H1 (cell line): ENCODE measurements around the gene XRRA1. TPM values are rescaled to one million over a fixed set of nuclear protein-coding genes. Genes with fewer than 3 reads are reported as not detected.

Experiments
- CTCF ChIA-PET: fragments of 300-600 bp; sonication (Branson Sonifier 250); formaldehyde crosslinking; loops from one replicate; lab custom pipeline; 2021; ENCODE audit not compliant: partially characterized antibody; lab: Charles Lee
- POLR2A ChIA-PET: fragments of 300-600 bp; sonication (Branson Sonifier 250); formaldehyde crosslinking; loops from one replicate; lab custom pipeline; 2021; ENCODE audit warnings: inconsistent platforms; ENCODE audit not compliant: partially characterized antibody; lab: Charles Lee
- DNase-seq, 2 experiments: peaks; one replicate each; pipeline versions ENCODE4 v3.0.0 to v3.0.0-alpha.2; 2010 to 2022; ENCODE audit warnings: low spot score in 2 of 2, low read depth in 1 of 2, mixed read lengths in 1 of 2
- FAIRE-seq: peaks from 2 replicates; lab custom pipeline; 2011; peaks lifted over from hg19 to GRCh38; lab: Jason Lieb, UNC
- H2AFZ ChIP-seq: 2 replicates; pipeline ENCODE4 v1.8.1; 2012; ENCODE audit warnings: low read length, inconsistent platforms
- H2AK5ac ChIP-seq: 2 replicates; pipeline ENCODE4 v1.6.1; 2013; ENCODE audit warnings: low read depth, low read length
- H2BK120ac ChIP-seq: replicated peaks from 2 replicates; pipeline ENCODE3; 2013; ENCODE audit warnings: low read depth, low read length, inconsistent platforms
- H2BK12ac ChIP-seq: 2 replicates; pipeline ENCODE4 v1.6.1; 2013; ENCODE audit warnings: low read depth, low read length
- H2BK15ac ChIP-seq: 2 replicates; pipeline ENCODE4 v1.6.1; 2013; ENCODE audit warnings: low read length
- H2BK20ac ChIP-seq: 2 replicates; pipeline ENCODE4 v1.6.1; 2013; ENCODE audit warnings: low read length
- H2BK5ac ChIP-seq: 2 replicates; pipeline ENCODE4 v1.6.1; 2013; ENCODE audit warnings: low read depth, low read length
- H3K14ac ChIP-seq: 2 replicates; pipeline ENCODE4 v1.6.1; 2013; ENCODE audit warnings: inconsistent platforms; ENCODE audit not compliant: insufficient read length
- H3K18ac ChIP-seq: 2 replicates; pipeline ENCODE4 v1.6.1; 2013; ENCODE audit warnings: low read length; ENCODE audit errors: extremely low read depth
- H3K23ac ChIP-seq: 2 replicates; pipeline ENCODE4 v1.6.1; 2013; ENCODE audit warnings: inconsistent platforms; ENCODE audit not compliant: insufficient read length
- H3K23me2 ChIP-seq: 2 replicates; pipeline ENCODE4 v1.6.1; 2013; ENCODE audit warnings: low read depth, low read length
- H3K27ac ChIP-seq: 2 replicates; pipeline ENCODE4 v1.6.1; 2011; ENCODE audit warnings: low read depth, low read length, inconsistent platforms
- H3K27me3 ChIP-seq, 4 experiments: replicated peaks in 1 of 4; 1 replicate in 1 of 4; 2 replicates in 3 of 4; pipeline versions ENCODE4 v1.6.1 to v1.8.1; 2011 to 2013; ENCODE audit warnings: low read length in 3 of 4, mild to moderate bottlenecking in 3 of 4, inconsistent platforms in 2 of 4, mixed read lengths in 2 of 4, moderate library complexity in 1 of 4; ENCODE audit not compliant: control insufficient read depth in 3 of 4, insufficient read depth in 3 of 4; ENCODE audit errors: extremely low read depth in 1 of 4
- H3K36me3 ChIP-seq, 4 experiments: 2 replicates each; pipeline versions ENCODE4 v1.6.1 to v1.8.1; 2011 to 2013; ENCODE audit warnings: mild to moderate bottlenecking in 4 of 4, low read length in 3 of 4, moderate library complexity in 2 of 4, control low read depth in 1 of 4, inconsistent platforms in 1 of 4; ENCODE audit not compliant: insufficient read depth in 4 of 4, control insufficient read depth in 2 of 4
- H3K4ac ChIP-seq: replicated peaks from 2 replicates; pipeline ENCODE3; 2013; ENCODE audit warnings: low read length, low read depth, mixed read lengths, inconsistent platforms; ENCODE audit not compliant: insufficient read length
- H3K4me1 ChIP-seq, 4 experiments: replicated peaks in 1 of 4; 1 replicate in 1 of 4; 2 replicates in 3 of 4; pipeline versions ENCODE4 v1.6.1 to v1.8.1; 2011 to 2013; ENCODE audit warnings: low read length in 3 of 4, inconsistent platforms in 2 of 4, mixed read lengths in 1 of 4; ENCODE audit not compliant: insufficient read depth in 4 of 4, control insufficient read depth in 3 of 4
- H3K4me2 ChIP-seq, 2 experiments: 2 replicates each; pipeline versions ENCODE4 v1.6.1 to v1.8.1; 2011 to 2013; ENCODE audit warnings: low read depth in 2 of 2, low read length in 2 of 2, control low read depth in 1 of 2, inconsistent platforms in 1 of 2, mild to moderate bottlenecking in 1 of 2; ENCODE audit not compliant: insufficient read depth in 1 of 2
- H3K4me3 ChIP-seq, 4 experiments: fragments of 200-600, 300-600 bp in 1 of 4; sonication (generic), shearing (Covaris generic), sonication (Bioruptor Twin) in 1 of 4; 2 replicates each; pipeline versions ENCODE4 v1.5.1 to v1.8.1; 2011 to 2016; ENCODE audit warnings: low read length in 4 of 4, low read depth in 3 of 4, control low read depth in 2 of 4, inconsistent platforms in 2 of 4, mild to moderate bottlenecking in 2 of 4, mixed read lengths in 1 of 4, moderate library complexity in 1 of 4; ENCODE audit not compliant: insufficient read depth in 2 of 4; ENCODE audit errors: extremely low read depth in 1 of 4
- H3K56ac ChIP-seq: replicated peaks from 2 replicates; pipeline ENCODE3; 2013; ENCODE audit warnings: low read depth, mild to moderate bottlenecking, mixed read lengths, low read length, inconsistent platforms; ENCODE audit not compliant: insufficient read length
- H3K79me1 ChIP-seq: 2 replicates; pipeline ENCODE4 v1.6.1; 2013; ENCODE audit warnings: low read depth, low read length, control low read depth
- H3K79me2 ChIP-seq, 2 experiments: 2 replicates each; pipeline versions ENCODE4 v1.6.1 to v1.8.1; 2012 to 2013; ENCODE audit warnings: low read length in 2 of 2, mild to moderate bottlenecking in 2 of 2, inconsistent platforms in 1 of 2; ENCODE audit not compliant: insufficient read depth in 2 of 2, control insufficient read depth in 1 of 2
- H3K9ac ChIP-seq, 4 experiments: replicated peaks in 1 of 4; 1 replicate in 1 of 4; 2 replicates in 3 of 4; pipeline versions ENCODE4 v1.6.1 to v1.8.1; 2011 to 2013; ENCODE audit warnings: low read depth in 3 of 4, low read length in 3 of 4, control low read depth in 2 of 4, mild to moderate bottlenecking in 2 of 4, moderate library complexity in 2 of 4, inconsistent platforms in 1 of 4; ENCODE audit errors: extremely low read depth in 1 of 4
- H3K9me3 ChIP-seq, 2 experiments: 2 replicates each; pipeline versions ENCODE4 v1.6.1 to v1.8.1; 2012 to 2013; ENCODE audit warnings: mild to moderate bottlenecking in 2 of 2, moderate library complexity in 2 of 2, control low read depth in 1 of 2, inconsistent platforms in 1 of 2, low read depth in 1 of 2, low read length in 1 of 2, mixed read lengths in 1 of 2; ENCODE audit not compliant: insufficient read depth in 2 of 2
- H4K20me1 ChIP-seq, 2 experiments: replicated peaks in 1 of 2; 2 replicates each; pipeline versions ENCODE3 to v1.8.1; 2011 to 2013; ENCODE audit warnings: inconsistent platforms in 2 of 2, low read length in 2 of 2, mild to moderate bottlenecking in 1 of 2; ENCODE audit not compliant: insufficient read depth in 2 of 2, control insufficient read depth in 1 of 2
- H4K5ac ChIP-seq: 2 replicates; pipeline ENCODE4 v1.6.1; 2013; ENCODE audit warnings: low read length, low read depth, mixed read lengths, inconsistent platforms; ENCODE audit not compliant: insufficient read length
- H4K8ac ChIP-seq: 2 replicates; pipeline ENCODE4 v1.8.0; 2013; ENCODE audit warnings: mild to moderate bottlenecking, moderate library complexity, low read length, inconsistent platforms; ENCODE audit not compliant: insufficient read depth; ENCODE audit errors: extremely low read depth
- H4K91ac ChIP-seq: replicated peaks from 2 replicates; pipeline ENCODE3; 2013; ENCODE audit warnings: low read length, mixed read lengths, inconsistent platforms; ENCODE audit not compliant: insufficient read length
- BCL11A ChIP-seq, 2 experiments: IDR thresholded peaks; one replicate each; pipeline ENCODE4 v1.6.1; 2011; ENCODE audit warnings: low read depth in 2 of 2, low read length in 2 of 2, mild to moderate bottlenecking in 2 of 2
- GTF2F1 ChIP-seq: IDR thresholded peaks from 2 replicates; pipeline ENCODE4 v1.6.1; 2012; ENCODE audit warnings: low read depth, low read length, improper control_type of control experiment, borderline replicate concordance
- MAFK ChIP-seq: IDR thresholded peaks from 2 replicates; pipeline ENCODE4 v1.6.1; 2012; ENCODE audit warnings: low read depth, mild to moderate bottlenecking, improper control_type of control experiment, low read length
- NRF1 ChIP-seq: IDR thresholded peaks from 2 replicates; pipeline ENCODE4 v1.6.1; 2011; ENCODE audit warnings: mild to moderate bottlenecking, low read depth, low read length, improper control_type of control experiment
- POLR2A ChIP-seq, 2 experiments: IDR thresholded peaks; 1 replicate in 1 of 2; 2 replicates in 1 of 2; pipeline ENCODE4 v1.6.1; 2011; ENCODE audit warnings: low read depth in 2 of 2, low read length in 2 of 2, mild to moderate bottlenecking in 2 of 2; ENCODE audit errors: control extremely low read depth in 1 of 2
- RAD21 ChIP-seq, 2 experiments: IDR thresholded peaks in 1 of 2; conservative IDR thresholded peaks in 1 of 2; 2 replicates each; pipeline ENCODE4 v1.6.1; 2011; ENCODE audit warnings: low read depth in 2 of 2, low read length in 2 of 2, improper control_type of control experiment in 1 of 2, inconsistent platforms in 1 of 2, mild to moderate bottlenecking in 1 of 2, moderate library complexity in 1 of 2
- SIRT6 ChIP-seq: IDR thresholded peaks from one replicate; pipeline ENCODE4 v1.7.1; 2012; ENCODE audit warnings: low read length, inconsistent platforms
- SUZ12 ChIP-seq: fragments of 200-600 bp; sonication (generic); IDR thresholded peaks from 2 replicates; pipeline ENCODE4 v1.6.1; 2012; ENCODE audit warnings: mild to moderate bottlenecking, inconsistent platforms, low read length, moderate library complexity, mixed read lengths
- WGBS, 2 experiments: shearing (Covaris generic) in 1 of 2; methylation state at CpG; one replicate each; pipeline versions ENCODE4 v1.1.6 to v1.1.7; 2013 to 2015; ENCODE audit warnings: low lambda C conversion rate in 2 of 2, mixed read lengths in 2 of 2, inconsistent platforms in 1 of 2, low coverage in 1 of 2, missing lambda C conversion rate in 1 of 2; ENCODE audit not compliant: insufficient replicate concordance in 2 of 2, insufficient coverage in 1 of 2, insufficient read length in 1 of 2; ENCODE audit errors: extremely low coverage in 1 of 2, missing lambda C conversion rate in 1 of 2; 5-methylcytosine and 5-hydroxymethylcytosine counted together
- polyA plus RNA-seq, 7 experiments: library from polyadenylated mRNA; depleted of rRNA in 3 of 7; stranded (reverse) in 5 of 7; unstranded in 2 of 7; fragments of >200 nt in 5 of 7; fragments of 200-250 nt in 2 of 7; gene quantifications; 1 replicate in 5 of 7; 2 replicates in 1 of 7; 4 replicates in 1 of 7; pipeline versions ENCODE4 v1.2.1 to v1.2.3, GENCODE V29; 2011 to 2013; ENCODE audit warnings: missing spikeins in 2 of 7, mixed read lengths in 2 of 7
- total RNA-seq: library from RNA; stranded (reverse); fragmentation: NEBNext Ultra II Directional; extraction: Animal tissue kit (Norgen Biotek cat#: 25700); gene quantifications from 2 replicates; pipeline ENCODE4 v1.2.1, GENCODE V29; 2021
- TF ChIP-seq, protein P1 (sequence below), 3 experiments: IDR thresholded peaks; 1 replicate in 2 of 3; 2 replicates in 1 of 3; pipeline versions ENCODE4 v1.5.1 to v1.6.1; 2011; ENCODE audit warnings: low read length in 3 of 3, mild to moderate bottlenecking in 3 of 3, inconsistent platforms in 2 of 3, low read depth in 1 of 3, moderate library complexity in 1 of 3; ENCODE audit not compliant: insufficient read depth in 1 of 3; ENCODE audit errors: control extremely low read depth in 1 of 3
- TF ChIP-seq, protein P2 (sequence below): IDR thresholded peaks from 2 replicates; pipeline ENCODE4 v1.6.1; 2011; ENCODE audit warnings: low read length, improper control_type of control experiment

XRRA1 gene
- total and polyA plus RNA-seq, 2 of the 8 experiments (the other 6 are each of a cell fraction or from before 2014, with no cell fraction given) = 2.1 to 7.1 TPM

DNA sequence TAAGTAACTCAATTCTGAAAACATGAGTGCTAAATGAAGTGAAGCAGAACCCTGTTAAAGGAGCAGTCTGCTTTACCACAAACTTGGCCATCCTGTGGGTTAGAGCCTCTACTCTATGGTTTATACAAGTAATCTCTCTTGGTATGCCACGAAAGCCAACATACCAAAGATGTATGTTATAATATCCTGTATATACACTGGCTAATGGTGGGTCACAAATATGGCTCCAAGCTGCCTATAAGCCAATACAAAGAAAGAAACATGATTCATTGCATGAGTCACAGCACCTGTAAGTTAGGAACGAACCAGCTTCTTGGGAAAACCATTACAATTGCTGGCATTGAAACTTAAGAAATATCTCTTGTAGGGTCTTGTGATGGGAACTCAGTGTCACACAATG, 16.1 kb downstream of the XRRA1 start:
- H2BK20ac ChIP-seq = no peak overlapping the region
- H3K18ac ChIP-seq = no peak overlapping the region
- no peak overlapping the region for H2BK15ac ChIP-seq
- no peak overlapping the region for H3K56ac ChIP-seq
- no peaks in the 10 kb centered on the region; a peak in 2 of 8 replicates for H3K36me3 ChIP-seq
- FAIRE-seq (no peak), DNase-seq (no peak)
- H3K9me3 ChIP-seq = no peaks in the 10 kb centered on the region
- no peak overlapping the region for H3K4me3 ChIP-seq
- H3K23me2 ChIP-seq = no peaks in the 10 kb centered on the region
- no peaks in the 10 kb centered on the region for H3K4me1 ChIP-seq
- H2AK5ac ChIP-seq = no peak overlapping the region
- H3K79me1 ChIP-seq = no peaks in the 10 kb centered on the region
- POLR2A ChIA-PET = no interaction called here
- H4K20me1 ChIP-seq = peaks cover 0 to 2% of the 10 kb centered on the region in 2 experiments
- H4K8ac ChIP-seq = no peak overlapping the region
- no peak overlapping the region for H3K14ac ChIP-seq
- WGBS, 2 experiments = 89% methylated on average over 2 of the region's 2 CpGs; no CpG with 5 or more reads in 1 of the 2 experiments
- CTCF ChIA-PET = interaction anchor here (1.0 to 2.0 kb wide), 6 partner anchors 8 to 316 kb away, joined by 3 to 5 read pairs (median 4); no protein-coding TSS in a partner anchor
- H2BK120ac ChIP-seq = no peak overlapping the region
- H3K23ac ChIP-seq = no peak overlapping the region
- H3K27me3 ChIP-seq = no peaks in the 10 kb centered on the region
- no peak overlapping the region for H4K91ac ChIP-seq
- no peak overlapping the region for H2AFZ ChIP-seq
- no peak overlapping the region for H3K4me2 ChIP-seq
- H2BK5ac ChIP-seq = no peak overlapping the region
- no peak overlapping the region for H3K4ac ChIP-seq
- no peak overlapping the region for H3K9ac ChIP-seq
- no peaks in the 10 kb centered on the region for H3K79me2 ChIP-seq
- no peak overlapping the region for H3K27ac ChIP-seq
- no peak overlapping the region for H4K5ac ChIP-seq
- H2BK12ac ChIP-seq = no peak overlapping the region
- TF ChIP-seq SIRT6 (no peak), MAFK (no peak), NRF1 (no peak), GTF2F1 (no peak), RAD21 (IDR thresholded peaks at IDR 0.05 in 1 of 2, conservative IDR thresholded peaks at IDR 0.05 in 1 of 2; ENCODE audit: low read depth in 2 of 2, low read length in 2 of 2) (no peak), BCL11A (IDR thresholded peaks at IDR 0.05; ENCODE audit: low read depth in 2 of 2, low read length in 2 of 2) (no peak), POLR2A (IDR thresholded peaks at IDR 0.05; ENCODE audit: control extremely low read depth in 1 of 2, low read depth in 2 of 2, low read length in 2 of 2) (no peak), SUZ12 (no peak)
- TF ChIP-seq, protein P1, sequence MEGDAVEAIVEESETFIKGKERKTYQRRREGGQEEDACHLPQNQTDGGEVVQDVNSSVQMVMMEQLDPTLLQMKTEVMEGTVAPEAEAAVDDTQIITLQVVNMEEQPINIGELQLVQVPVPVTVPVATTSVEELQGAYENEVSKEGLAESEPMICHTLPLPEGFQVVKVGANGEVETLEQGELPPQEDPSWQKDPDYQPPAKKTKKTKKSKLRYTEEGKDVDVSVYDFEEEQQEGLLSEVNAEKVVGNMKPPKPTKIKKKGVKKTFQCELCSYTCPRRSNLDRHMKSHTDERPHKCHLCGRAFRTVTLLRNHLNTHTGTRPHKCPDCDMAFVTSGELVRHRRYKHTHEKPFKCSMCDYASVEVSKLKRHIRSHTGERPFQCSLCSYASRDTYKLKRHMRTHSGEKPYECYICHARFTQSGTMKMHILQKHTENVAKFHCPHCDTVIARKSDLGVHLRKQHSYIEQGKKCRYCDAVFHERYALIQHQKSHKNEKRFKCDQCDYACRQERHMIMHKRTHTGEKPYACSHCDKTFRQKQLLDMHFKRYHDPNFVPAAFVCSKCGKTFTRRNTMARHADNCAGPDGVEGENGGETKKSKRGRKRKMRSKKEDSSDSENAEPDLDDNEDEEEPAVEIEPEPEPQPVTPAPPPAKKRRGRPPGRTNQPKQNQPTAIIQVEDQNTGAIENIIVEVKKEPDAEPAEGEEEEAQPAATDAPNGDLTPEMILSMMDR (IDR thresholded peaks at IDR 0.05; ENCODE audit: control extremely low read depth in 1 of 3, insufficient read depth in 1 of 3, low read depth in 1 of 3, low read length in 3 of 3) = no peak
- TF ChIP-seq, protein P2, sequence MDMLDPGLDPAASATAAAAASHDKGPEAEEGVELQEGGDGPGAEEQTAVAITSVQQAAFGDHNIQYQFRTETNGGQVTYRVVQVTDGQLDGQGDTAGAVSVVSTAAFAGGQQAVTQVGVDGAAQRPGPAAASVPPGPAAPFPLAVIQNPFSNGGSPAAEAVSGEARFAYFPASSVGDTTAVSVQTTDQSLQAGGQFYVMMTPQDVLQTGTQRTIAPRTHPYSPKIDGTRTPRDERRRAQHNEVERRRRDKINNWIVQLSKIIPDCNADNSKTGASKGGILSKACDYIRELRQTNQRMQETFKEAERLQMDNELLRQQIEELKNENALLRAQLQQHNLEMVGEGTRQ = no peak
